Duodenal mucosa (tissue), 2 donors: Measurements from ENCODE around the gene CLTA.
"Not testable (repeated sequence)": the region's sequence is repeated elsewhere in the genome, so short reads cannot be mapped to it uniquely, and the experiment has no call there.

Experiments
- H3K27ac ChIP-seq: one replicate; pipeline ENCODE4 v1.7.0; 2013; ENCODE audit warnings: low read depth, low read length
- H3K27me3 ChIP-seq, 2 donors: one replicate each; pipeline ENCODE4 v1.7.0; 2013; ENCODE audit warnings: low read length in 2 of 2, control low read depth in 1 of 2; ENCODE audit not compliant: insufficient read depth in 2 of 2, control insufficient read depth in 1 of 2
- H3K36me3 ChIP-seq, 2 donors: one replicate each; pipeline ENCODE4 v1.7.0; 2013; ENCODE audit warnings: low read length in 2 of 2, control low read depth in 1 of 2; ENCODE audit not compliant: insufficient read depth in 2 of 2, control insufficient read depth in 1 of 2
- H3K4me1 ChIP-seq, 2 donors: one replicate each; pipeline ENCODE4 v1.7.0; 2013; ENCODE audit warnings: low read length in 2 of 2, control low read depth in 1 of 2; ENCODE audit not compliant: insufficient read depth in 2 of 2, control insufficient read depth in 1 of 2
- H3K4me3 ChIP-seq, 2 donors: one replicate each; pipeline ENCODE4 v1.7.0; 2013; ENCODE audit warnings: low read length in 2 of 2, low read depth in 1 of 2
- H3K9ac ChIP-seq, 2 donors: one replicate each; pipeline ENCODE4 v1.7.0; 2013; ENCODE audit warnings: low read length in 2 of 2, low read depth in 1 of 2
- H3K9me3 ChIP-seq, 2 donors: one replicate each; pipeline ENCODE4 v1.7.0; 2013; ENCODE audit warnings: low read length in 2 of 2, control low read depth in 1 of 2; ENCODE audit not compliant: control insufficient read depth in 1 of 2

CLTA gene

DNA sequence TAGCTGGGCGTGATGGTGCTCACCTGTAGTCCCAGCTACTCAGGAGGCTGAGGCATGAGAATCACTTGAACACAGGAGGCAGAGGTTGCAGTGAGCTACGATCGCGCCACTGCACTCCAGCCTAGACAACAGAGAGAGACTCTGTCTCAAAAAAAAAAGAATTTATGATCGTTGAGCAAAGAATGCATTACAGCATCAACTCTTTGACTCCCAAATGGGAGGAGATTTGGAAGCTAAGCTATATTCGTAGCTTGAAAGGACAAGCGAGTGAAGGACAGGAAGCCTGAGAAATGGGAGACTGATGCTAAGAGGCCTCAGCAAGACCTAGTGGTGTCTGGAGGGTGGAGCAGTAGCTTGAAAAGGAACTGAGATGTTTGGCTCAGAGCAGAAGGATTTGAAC is 31.8 kb upstream of the CLTA start:
- peaks cover 0 to 4% of the 10 kb centered on the region in 2 donors for H3K4me1 ChIP-seq
- no peak overlapping the region for H3K4me3 ChIP-seq
- H3K9me3 ChIP-seq, result peaks cover 0 to 3% of the 10 kb centered on the region in 2 donors
- H3K36me3 ChIP-seq, result peaks cover 4 to 8% of the 10 kb centered on the region in 2 donors
- no peaks in the 10 kb centered on the region for H3K27me3 ChIP-seq
- no peak overlapping the region for H3K27ac ChIP-seq
- no peak overlapping the region for H3K9ac ChIP-seq

GRCh38 chr9:36159509-36159908 is 31.2 kb upstream of the CLTA start:
- not testable (repeated sequence) for H3K36me3 ChIP-seq, H3K4me1 ChIP-seq, H3K27ac ChIP-seq, H3K9me3 ChIP-seq, H3K27me3 ChIP-seq, H3K4me3 ChIP-seq, H3K9ac ChIP-seq

DNA sequence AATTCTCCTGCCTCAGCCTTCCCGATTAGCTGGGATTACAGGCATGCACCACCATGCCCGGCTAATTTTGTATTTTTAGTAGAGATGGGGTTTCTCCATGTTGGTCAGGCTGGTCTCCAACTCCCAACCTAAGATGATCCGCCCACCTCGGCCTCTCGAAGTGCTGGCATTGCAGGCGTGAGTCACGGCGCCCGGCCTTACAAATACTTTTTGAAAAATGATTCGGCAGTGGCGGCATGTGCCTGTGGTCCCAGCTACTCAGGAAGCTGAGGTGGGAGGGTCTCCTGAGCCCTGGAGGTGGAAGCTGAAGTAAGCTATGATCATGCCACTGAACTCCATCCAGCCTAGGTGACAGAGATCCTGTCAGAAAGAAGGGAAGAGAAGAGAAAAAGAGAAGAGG is 30.6 kb upstream of the CLTA start:
- not testable (repeated sequence) for H3K9me3 ChIP-seq, H3K4me1 ChIP-seq, H3K9ac ChIP-seq, H3K4me3 ChIP-seq, H3K27ac ChIP-seq, H3K27me3 ChIP-seq, H3K36me3 ChIP-seq

DNA sequence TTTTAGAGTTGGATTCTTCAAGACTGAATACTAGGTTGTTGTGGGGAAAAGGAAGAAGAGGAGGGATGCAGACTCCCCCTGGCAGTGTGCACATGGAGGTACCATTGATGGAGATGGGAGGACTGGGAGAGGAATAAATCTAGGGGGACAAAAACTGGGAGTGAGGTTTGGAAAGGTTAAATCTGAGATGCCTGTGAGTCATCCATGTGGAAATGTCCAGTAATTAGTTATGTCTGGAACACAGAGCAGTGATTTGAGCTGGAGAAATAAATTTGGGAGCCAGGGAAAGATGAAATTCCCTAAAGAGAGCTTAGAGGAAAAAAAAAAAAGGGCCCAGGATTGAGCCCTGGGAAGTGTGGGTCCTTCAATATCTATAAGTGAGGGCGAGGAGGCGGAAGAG is 29.5 kb upstream of the CLTA start:
- no peak overlapping the region for H3K9ac ChIP-seq
- peaks cover 4 to 8% of the 10 kb centered on the region in 2 donors for H3K36me3 ChIP-seq
- H3K27ac ChIP-seq, result no peak overlapping the region
- H3K4me1 ChIP-seq, result peaks cover 0 to 1% of the 10 kb centered on the region in 2 donors
- no peak overlapping the region for H3K4me3 ChIP-seq
- H3K9me3 ChIP-seq, result peaks cover 0 to 3% of the 10 kb centered on the region in 2 donors
- no peaks in the 10 kb centered on the region for H3K27me3 ChIP-seq

- H3K4me1 ChIP-seq, result peaks cover 0 to 3% of the 10 kb centered on the region in 2 donors
Measured at GRCh38 chr9:36162211-36162738, 28.4 kb upstream of the CLTA start.

GRCh38 chr9:36163049-36163785 is 27.5 kb upstream of the CLTA start:
- Histone ChIP-seq H3K36me3 (peaks cover 0 to 2% of the 10 kb centered on the region in 2 donors), H3K4me3 (no peak overlapping the region), H3K4me1 (peaks cover 0 to 3% of the 10 kb centered on the region in 2 donors), H3K27me3 (no peaks in the 10 kb centered on the region), H3K27ac (peak overlapping the region; percentile 39), H3K9ac (no peak overlapping the region), H3K9me3 (no peaks in the 10 kb centered on the region)

More at GRCh38 chr9:36162211-36162738, 28.4 kb upstream of the CLTA start:
- no peak overlapping the region for H3K9ac ChIP-seq
- H3K36me3 ChIP-seq, result peaks cover 0 to 3% of the 10 kb centered on the region in 2 donors
- H3K9me3 ChIP-seq, result no peaks in the 10 kb centered on the region
- no peak overlapping the region for H3K27ac ChIP-seq
- H3K4me3 ChIP-seq, result no peak overlapping the region
- H3K27me3 ChIP-seq, result no peaks in the 10 kb centered on the region

DNA sequence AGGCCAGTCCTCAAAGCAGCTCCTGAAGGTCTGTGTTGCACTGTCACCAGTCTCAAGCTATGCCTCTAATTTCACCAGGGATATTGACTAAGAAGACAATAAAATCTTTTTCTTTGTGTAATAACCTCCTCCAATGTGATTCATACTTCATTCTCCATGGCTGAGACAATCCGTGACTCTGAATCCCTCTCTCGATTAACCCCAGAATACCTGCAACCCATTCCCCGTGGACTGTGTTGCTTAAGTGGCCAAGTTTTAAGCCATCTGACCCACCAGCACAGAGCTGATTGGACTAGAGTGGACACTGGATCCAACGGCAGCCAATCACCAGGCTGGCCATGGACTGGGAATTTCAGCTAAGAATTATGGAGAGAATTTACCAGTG is 26.9 kb upstream of the CLTA start:
- Histone ChIP-seq H3K27ac (peak overlapping the region; percentile 39), H3K36me3 (no peaks in the 10 kb centered on the region), H3K9me3 (no peaks in the 10 kb centered on the region), H3K4me3 (no peak overlapping the region), H3K27me3 (no peaks in the 10 kb centered on the region), H3K9ac (no peak overlapping the region), H3K4me1 (peaks cover 0 to 3% of the 10 kb centered on the region in 2 donors)

- no peaks in the 10 kb centered on the region for H3K27me3 ChIP-seq
Measured at GRCh38 chr9:36164372-36164771, 26.3 kb upstream of the CLTA start.

DNA sequence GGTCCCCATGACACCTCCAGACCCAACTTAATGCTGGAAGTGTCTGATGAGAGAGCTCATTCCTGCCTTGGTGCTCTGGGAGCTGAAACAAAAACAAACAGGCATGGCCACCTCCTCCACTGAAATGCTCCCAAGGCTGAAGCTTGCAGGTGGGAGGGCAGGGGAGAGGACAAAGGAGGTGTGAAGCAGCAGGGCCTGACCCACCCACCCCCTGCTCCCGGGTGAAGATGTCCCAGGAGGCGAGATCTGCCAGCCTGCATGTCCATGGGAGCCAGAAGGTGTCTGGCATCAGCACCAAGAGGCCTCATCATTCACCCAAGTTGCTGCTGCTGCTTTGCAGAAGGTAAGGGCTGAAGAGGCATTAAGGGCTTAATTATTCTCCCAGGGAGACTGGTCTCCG is 25.7 kb upstream of the CLTA start:
- Histone ChIP-seq H3K27me3 (no peaks in the 10 kb centered on the region), H3K27ac (no peak overlapping the region), H3K9me3 (no peaks in the 10 kb centered on the region), H3K36me3 (no peaks in the 10 kb centered on the region), H3K4me3 (no peak overlapping the region), H3K9ac (no peak overlapping the region), H3K4me1 (peaks cover 0 to 3% of the 10 kb centered on the region in 2 donors)

More at GRCh38 chr9:36164372-36164771, 26.3 kb upstream of the CLTA start:
- Histone ChIP-seq H3K36me3 (no peaks in the 10 kb centered on the region), H3K9me3 (no peaks in the 10 kb centered on the region), H3K4me3 (no peak overlapping the region), H3K27ac (no peak overlapping the region), H3K9ac (no peak overlapping the region), H3K4me1 (peaks cover 0 to 3% of the 10 kb centered on the region in 2 donors)

DNA sequence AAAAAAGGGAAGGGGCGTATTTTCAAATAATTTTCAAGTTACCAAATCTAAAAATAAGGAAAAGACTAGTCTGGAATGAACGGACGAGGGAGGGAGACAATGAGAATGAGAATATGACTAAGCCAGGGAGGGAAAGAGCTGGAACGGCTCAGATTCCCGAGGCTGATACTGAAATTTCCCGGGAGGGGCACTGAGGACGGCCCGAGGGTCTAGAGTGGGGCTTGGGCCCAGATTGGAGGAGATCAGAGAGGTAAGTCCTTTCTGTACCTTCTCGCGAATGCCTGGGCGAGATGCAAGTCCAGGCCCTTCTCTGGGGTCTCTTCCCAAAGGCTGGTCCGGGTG is 24.9 kb upstream of the CLTA start:
- Histone ChIP-seq H3K4me1 (peaks cover 0 to 3% of the 10 kb centered on the region in 2 donors), H3K27ac (no peak overlapping the region), H3K36me3 (no peaks in the 10 kb centered on the region), H3K27me3 (no peaks in the 10 kb centered on the region), H3K9ac (no peak overlapping the region), H3K9me3 (no peaks in the 10 kb centered on the region), H3K4me3 (no peak overlapping the region)
